ENCODE measurements around the gene PRUNE2.

The PRUNE2 gene

GRCh38 chr9:76576344-76576743 is 329.6 kb downstream of the PRUNE2 start:
- no peaks in the 10 kb centered on the region for H3K36me3 ChIP-seq (ENCODE audit: control insufficient read depth in 2 of 2, insufficient read depth in 2 of 2, low read length in 2 of 2)
- H3K27me3 ChIP-seq (ENCODE audit: control insufficient read depth in 2 of 2, insufficient read depth in 2 of 2, low read length in 2 of 2), result no peaks in the 10 kb centered on the region
- peak overlapping the region in 1 of 2 donors; percentile 10 for H3K27ac ChIP-seq (ENCODE audit: low read depth in 2 of 2, low read length in 2 of 2)

GRCh38 chr9:76575761-76576160 is 330.2 kb downstream of the PRUNE2 start:
- H3K27me3 ChIP-seq (ENCODE audit: control insufficient read depth in 2 of 2, insufficient read depth in 2 of 2, low read length in 2 of 2), result no peaks in the 10 kb centered on the region
- H3K9me3 ChIP-seq (ENCODE audit: control insufficient read depth in 2 of 2, low read length in 2 of 2), result peaks cover under 1% of the 10 kb centered on the region in 2 donors
- H3K4me1 ChIP-seq (ENCODE audit: control insufficient read depth in 2 of 2, insufficient read depth in 2 of 2, low read length in 2 of 2), result peaks cover 0 to under 1% of the 10 kb centered on the region in 2 donors
- H3K4me3 ChIP-seq (ENCODE audit: low read length in 2 of 2), result no peak overlapping the region
- no peaks in the 10 kb centered on the region for H3K36me3 ChIP-seq (ENCODE audit: control insufficient read depth in 2 of 2, insufficient read depth in 2 of 2, low read length in 2 of 2)
- peak overlapping the region in 1 of 2 donors; percentile 2 for H3K27ac ChIP-seq (ENCODE audit: low read depth in 2 of 2, low read length in 2 of 2)
- no peak overlapping the region for H3K9ac ChIP-seq (ENCODE audit: low read depth in 1 of 2, low read length in 2 of 2)

More at GRCh38 chr9:76576344-76576743, 329.6 kb downstream of the PRUNE2 start:
- H3K9ac ChIP-seq (ENCODE audit: low read depth in 1 of 2, low read length in 2 of 2), result no peak overlapping the region
- H3K4me3 ChIP-seq (ENCODE audit: low read length in 2 of 2), result no peak overlapping the region
- H3K9me3 ChIP-seq (ENCODE audit: control insufficient read depth in 2 of 2, low read length in 2 of 2), result no peaks in the 10 kb centered on the region
- H3K4me1 ChIP-seq (ENCODE audit: control insufficient read depth in 2 of 2, insufficient read depth in 2 of 2, low read length in 2 of 2), result peaks cover 0 to 2% of the 10 kb centered on the region in 2 donors

GRCh38 chr9:76573905-76574760 is 331.8 kb downstream of the PRUNE2 start:
- H3K4me1 ChIP-seq (ENCODE audit: control insufficient read depth in 2 of 2, insufficient read depth in 2 of 2, low read length in 2 of 2), result no peaks in the 10 kb centered on the region
- no peak overlapping the region for H3K9ac ChIP-seq (ENCODE audit: low read depth in 1 of 2, low read length in 2 of 2)
- no peaks in the 10 kb centered on the region for H3K27me3 ChIP-seq (ENCODE audit: control insufficient read depth in 2 of 2, insufficient read depth in 2 of 2, low read length in 2 of 2)
- no peaks in the 10 kb centered on the region for H3K36me3 ChIP-seq (ENCODE audit: control insufficient read depth in 2 of 2, insufficient read depth in 2 of 2, low read length in 2 of 2)
- H3K9me3 ChIP-seq (ENCODE audit: control insufficient read depth in 2 of 2, low read length in 2 of 2), result peaks cover 2 to 4% of the 10 kb centered on the region in 2 donors
- H3K4me3 ChIP-seq (ENCODE audit: low read length in 2 of 2), result no peak overlapping the region
- peak overlapping the region in 1 of 2 donors; percentile 16 for H3K27ac ChIP-seq (ENCODE audit: low read depth in 2 of 2, low read length in 2 of 2)

GRCh38 chr9:76573408-76573807 is 332.5 kb downstream of the PRUNE2 start:
- H3K4me3 ChIP-seq (ENCODE audit: low read length in 2 of 2), result no peak overlapping the region
- no peak overlapping the region for H3K27ac ChIP-seq (ENCODE audit: low read depth in 2 of 2, low read length in 2 of 2)
- no peaks in the 10 kb centered on the region for H3K4me1 ChIP-seq (ENCODE audit: control insufficient read depth in 2 of 2, insufficient read depth in 2 of 2, low read length in 2 of 2)
- H3K9me3 ChIP-seq (ENCODE audit: control insufficient read depth in 2 of 2, low read length in 2 of 2), result peaks cover 2 to 4% of the 10 kb centered on the region in 2 donors
- H3K27me3 ChIP-seq (ENCODE audit: control insufficient read depth in 2 of 2, insufficient read depth in 2 of 2, low read length in 2 of 2), result no peaks in the 10 kb centered on the region
- H3K9ac ChIP-seq (ENCODE audit: low read depth in 1 of 2, low read length in 2 of 2), result no peak overlapping the region
- no peaks in the 10 kb centered on the region for H3K36me3 ChIP-seq (ENCODE audit: control insufficient read depth in 2 of 2, insufficient read depth in 2 of 2, low read length in 2 of 2)

GRCh38 chr9:76572151-76572550 is 333.8 kb downstream of the PRUNE2 start:
- no peak overlapping the region for H3K27ac ChIP-seq (ENCODE audit: low read depth in 2 of 2, low read length in 2 of 2)
- H3K36me3 ChIP-seq (ENCODE audit: control insufficient read depth in 2 of 2, insufficient read depth in 2 of 2, low read length in 2 of 2), result no peaks in the 10 kb centered on the region
- no peak overlapping the region for H3K9ac ChIP-seq (ENCODE audit: low read depth in 1 of 2, low read length in 2 of 2)
- H3K4me3 ChIP-seq (ENCODE audit: low read length in 2 of 2), result peak overlapping the region; percentile 60 to 62
- no peaks in the 10 kb centered on the region for H3K4me1 ChIP-seq (ENCODE audit: control insufficient read depth in 2 of 2, insufficient read depth in 2 of 2, low read length in 2 of 2)
- peaks cover 2 to 4% of the 10 kb centered on the region in 2 donors for H3K9me3 ChIP-seq (ENCODE audit: control insufficient read depth in 2 of 2, low read length in 2 of 2)
- no peaks in the 10 kb centered on the region for H3K27me3 ChIP-seq (ENCODE audit: control insufficient read depth in 2 of 2, insufficient read depth in 2 of 2, low read length in 2 of 2)

- Histone ChIP-seq H3K27ac (ENCODE audit: low read depth in 2 of 2, low read length in 2 of 2) (no peak overlapping the region), H3K9me3 (ENCODE audit: control insufficient read depth in 2 of 2, low read length in 2 of 2) (peaks cover 2 to 4% of the 10 kb centered on the region in 2 donors), H3K27me3 (ENCODE audit: control insufficient read depth in 2 of 2, insufficient read depth in 2 of 2, low read length in 2 of 2) (no peaks in the 10 kb centered on the region), H3K36me3 (ENCODE audit: control insufficient read depth in 2 of 2, insufficient read depth in 2 of 2, low read length in 2 of 2) (no peaks in the 10 kb centered on the region), H3K4me3 (ENCODE audit: low read length in 2 of 2) (peak overlapping the region; percentile 60 to 62), H3K9ac (ENCODE audit: low read depth in 1 of 2, low read length in 2 of 2) (peak overlapping the region in 1 of 2 donors; percentile 54), H3K4me1 (ENCODE audit: control insufficient read depth in 2 of 2, insufficient read depth in 2 of 2, low read length in 2 of 2) (no peaks in the 10 kb centered on the region)
These were observed 334.2 kb downstream of the PRUNE2 start for GRCh38 chr9:76571743-76572146.

GRCh38 chr9:76571288-76571687 is 334.6 kb downstream of the PRUNE2 start:
- Histone ChIP-seq H3K9ac (ENCODE audit: low read depth in 1 of 2, low read length in 2 of 2) (peak overlapping the region in 1 of 2 donors; percentile 54), H3K4me1 (ENCODE audit: control insufficient read depth in 2 of 2, insufficient read depth in 2 of 2, low read length in 2 of 2) (no peaks in the 10 kb centered on the region), H3K4me3 (ENCODE audit: low read length in 2 of 2) (peak overlapping the region; percentile 60 to 62), H3K27ac (ENCODE audit: low read depth in 2 of 2, low read length in 2 of 2) (no peak overlapping the region), H3K27me3 (ENCODE audit: control insufficient read depth in 2 of 2, insufficient read depth in 2 of 2, low read length in 2 of 2) (no peaks in the 10 kb centered on the region), H3K9me3 (ENCODE audit: control insufficient read depth in 2 of 2, low read length in 2 of 2) (peaks cover 2 to 4% of the 10 kb centered on the region in 2 donors), H3K36me3 (ENCODE audit: control insufficient read depth in 2 of 2, insufficient read depth in 2 of 2, low read length in 2 of 2) (no peaks in the 10 kb centered on the region)

- H3K4me1 ChIP-seq (ENCODE audit: control insufficient read depth in 2 of 2, insufficient read depth in 2 of 2, low read length in 2 of 2), result no peaks in the 10 kb centered on the region
- no peaks in the 10 kb centered on the region for H3K27me3 ChIP-seq (ENCODE audit: control insufficient read depth in 2 of 2, insufficient read depth in 2 of 2, low read length in 2 of 2)
- H3K36me3 ChIP-seq (ENCODE audit: control insufficient read depth in 2 of 2, insufficient read depth in 2 of 2, low read length in 2 of 2), result no peaks in the 10 kb centered on the region
- peak overlapping the region in 1 of 2 donors; percentile 60 for H3K4me3 ChIP-seq (ENCODE audit: low read length in 2 of 2)
- no peak overlapping the region for H3K9ac ChIP-seq (ENCODE audit: low read depth in 1 of 2, low read length in 2 of 2)
- peaks cover 2 to 4% of the 10 kb centered on the region in 2 donors for H3K9me3 ChIP-seq (ENCODE audit: control insufficient read depth in 2 of 2, low read length in 2 of 2)
- no peak overlapping the region for H3K27ac ChIP-seq (ENCODE audit: low read depth in 2 of 2, low read length in 2 of 2)
These were observed 335.1 kb downstream of the PRUNE2 start for GRCh38 chr9:76570826-76571225.

- Histone ChIP-seq H3K36me3 (ENCODE audit: control insufficient read depth in 2 of 2, insufficient read depth in 2 of 2, low read length in 2 of 2) (no peaks in the 10 kb centered on the region), H3K27ac (ENCODE audit: low read depth in 2 of 2, low read length in 2 of 2) (no peak overlapping the region), H3K9ac (ENCODE audit: low read depth in 1 of 2, low read length in 2 of 2) (no peak overlapping the region), H3K4me1 (ENCODE audit: control insufficient read depth in 2 of 2, insufficient read depth in 2 of 2, low read length in 2 of 2) (no peaks in the 10 kb centered on the region), H3K27me3 (ENCODE audit: control insufficient read depth in 2 of 2, insufficient read depth in 2 of 2, low read length in 2 of 2) (no peaks in the 10 kb centered on the region), H3K4me3 (ENCODE audit: low read length in 2 of 2) (no peak overlapping the region), H3K9me3 (ENCODE audit: control insufficient read depth in 2 of 2, low read length in 2 of 2) (peaks cover 2 to 4% of the 10 kb centered on the region in 2 donors)
These were observed 338.8 kb downstream of the PRUNE2 start for GRCh38 chr9:76567086-76567485.

GRCh38 chr9:76564297-76564696 is 341.6 kb downstream of the PRUNE2 start:
- peaks cover 3% of the 10 kb centered on the region in 2 donors for H3K4me1 ChIP-seq (ENCODE audit: control insufficient read depth in 2 of 2, insufficient read depth in 2 of 2, low read length in 2 of 2)
- no peak overlapping the region for H3K4me3 ChIP-seq (ENCODE audit: low read length in 2 of 2)
- no peak overlapping the region for H3K9ac ChIP-seq (ENCODE audit: low read depth in 1 of 2, low read length in 2 of 2)
- H3K36me3 ChIP-seq (ENCODE audit: control insufficient read depth in 2 of 2, insufficient read depth in 2 of 2, low read length in 2 of 2), result no peaks in the 10 kb centered on the region
- H3K9me3 ChIP-seq (ENCODE audit: control insufficient read depth in 2 of 2, low read length in 2 of 2), result no peaks in the 10 kb centered on the region
- no peaks in the 10 kb centered on the region for H3K27me3 ChIP-seq (ENCODE audit: control insufficient read depth in 2 of 2, insufficient read depth in 2 of 2, low read length in 2 of 2)
- H3K27ac ChIP-seq (ENCODE audit: low read depth in 2 of 2, low read length in 2 of 2), result no peak overlapping the region
